T-helper 17 cell (primary cell): Measurements from ENCODE around the gene ZNF48. TPM values are rescaled to one million over a fixed set of nuclear protein-coding genes. Genes with fewer than 3 reads are reported as not detected.
"Not testable (repeated sequence)": the region's sequence is repeated elsewhere in the genome, so short reads cannot be mapped to it uniquely, and the experiment has no call there.

Experiments
- ATAC-seq: fragments of 150-1000 bp; cut with Tn5 transposase; 2 replicates; pipeline ENCODE4 v1.10.0; 2021; ENCODE audit warnings: mild to moderate bottlenecking, moderate library complexity
- DNase-seq, 3 donors: peaks; one replicate each; pipeline versions ENCODE4 v3.0.0 to v3.0.0-alpha.2; 2020 to 2021
- H3K9me3 ChIP-seq: one replicate; pipeline ENCODE4 v1.7.0; 2013; ENCODE audit warnings: low read length, mild to moderate bottlenecking; ENCODE audit not compliant: control insufficient read depth, poor library complexity, severe bottlenecking
- H3K27ac Mint-ChIP-seq: one replicate; pipeline ENCODE4 v1.8.0; 2022; ENCODE audit warnings: mild to moderate bottlenecking, moderate library complexity, mixed read lengths
- H3K27me3 Mint-ChIP-seq: one replicate; pipeline ENCODE4 v1.8.0; 2022; ENCODE audit warnings: mixed read lengths
- H3K36me3 Mint-ChIP-seq: one replicate; pipeline ENCODE4 v1.8.0; 2022; ENCODE audit warnings: low read depth, mixed read lengths
- H3K4me1 Mint-ChIP-seq: one replicate; pipeline ENCODE4 v1.8.0; 2022; ENCODE audit warnings: mild to moderate bottlenecking, mixed read lengths
- H3K4me3 Mint-ChIP-seq: one replicate; pipeline ENCODE4 v1.8.0; 2022; ENCODE audit warnings: mild to moderate bottlenecking, moderate library complexity, mixed read lengths
- total RNA-seq, 4 donors: library from RNA in 2 of 4; stranded (reverse) in 2 of 4; gene quantifications; one replicate each; pipeline ENCODE4 v1.2.3 and lab custom pipeline; 2022 to 2026

The ZNF48 gene
- total RNA-seq, 2 donors from 2014 or later, result 6.2 to 6.7 TPM

DNA sequence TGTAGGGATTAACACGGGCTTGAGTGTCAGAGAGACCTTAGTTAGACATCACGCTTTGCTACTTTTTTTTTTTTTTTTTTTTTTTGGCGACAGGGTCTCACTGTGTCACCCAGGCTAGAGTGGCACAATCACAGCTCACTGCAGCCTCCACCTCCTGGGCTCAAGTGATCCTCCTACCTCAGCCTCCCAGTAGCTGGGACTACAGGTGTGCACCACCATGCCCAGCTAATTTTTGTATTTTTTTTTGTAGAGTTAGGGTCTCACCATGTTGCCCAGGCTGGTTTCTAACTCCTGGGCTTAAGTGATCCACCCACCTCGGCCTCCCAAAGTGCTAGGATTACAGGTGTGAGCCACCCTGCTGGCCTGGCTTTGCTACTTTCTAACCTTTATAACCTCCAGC is 1.4 kb downstream of the ZNF48 start:
- not testable (repeated sequence) for DNase-seq, ATAC-seq, H3K36me3 Mint-ChIP-seq, H3K27me3 Mint-ChIP-seq, H3K9me3 ChIP-seq
- Mint-ChIP-seq H3K27ac (peak overlapping the region; percentile 90), H3K4me1 (peaks cover 35% of the 10 kb centered on the region), H3K4me3 (peak overlapping the region; percentile 94)

DNA sequence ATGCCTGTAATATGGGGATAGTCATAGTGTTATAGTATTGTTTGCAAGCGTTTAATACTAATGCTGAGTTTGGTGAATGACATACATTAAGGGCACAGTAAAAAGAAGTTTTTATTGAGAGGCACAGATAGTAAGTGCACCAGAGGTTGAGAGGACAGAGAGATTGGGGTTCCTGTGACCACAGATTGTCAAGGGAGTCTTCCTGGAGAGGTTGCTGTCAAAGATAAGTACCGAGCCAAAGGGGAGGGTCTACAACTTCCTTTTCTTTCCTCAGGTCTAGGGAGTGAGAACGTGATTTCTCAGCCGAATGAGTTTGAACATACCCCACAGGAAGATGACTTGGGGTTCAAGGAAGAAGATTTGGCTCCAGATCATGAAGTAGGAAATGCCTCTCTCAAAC is 1.8 kb downstream of the ZNF48 start:
- Mint-ChIP-seq H3K27ac (peak overlapping the region; percentile 90), H3K27me3 (no peaks in the 10 kb centered on the region), H3K36me3 (peaks cover 3% of the 10 kb centered on the region), H3K4me1 (peaks cover 37% of the 10 kb centered on the region), H3K4me3 (peak overlapping the region; percentile 94)
- ATAC-seq (no peak), DNase-seq (no peak)
- H3K9me3 ChIP-seq, result no peaks in the 10 kb centered on the region

DNA sequence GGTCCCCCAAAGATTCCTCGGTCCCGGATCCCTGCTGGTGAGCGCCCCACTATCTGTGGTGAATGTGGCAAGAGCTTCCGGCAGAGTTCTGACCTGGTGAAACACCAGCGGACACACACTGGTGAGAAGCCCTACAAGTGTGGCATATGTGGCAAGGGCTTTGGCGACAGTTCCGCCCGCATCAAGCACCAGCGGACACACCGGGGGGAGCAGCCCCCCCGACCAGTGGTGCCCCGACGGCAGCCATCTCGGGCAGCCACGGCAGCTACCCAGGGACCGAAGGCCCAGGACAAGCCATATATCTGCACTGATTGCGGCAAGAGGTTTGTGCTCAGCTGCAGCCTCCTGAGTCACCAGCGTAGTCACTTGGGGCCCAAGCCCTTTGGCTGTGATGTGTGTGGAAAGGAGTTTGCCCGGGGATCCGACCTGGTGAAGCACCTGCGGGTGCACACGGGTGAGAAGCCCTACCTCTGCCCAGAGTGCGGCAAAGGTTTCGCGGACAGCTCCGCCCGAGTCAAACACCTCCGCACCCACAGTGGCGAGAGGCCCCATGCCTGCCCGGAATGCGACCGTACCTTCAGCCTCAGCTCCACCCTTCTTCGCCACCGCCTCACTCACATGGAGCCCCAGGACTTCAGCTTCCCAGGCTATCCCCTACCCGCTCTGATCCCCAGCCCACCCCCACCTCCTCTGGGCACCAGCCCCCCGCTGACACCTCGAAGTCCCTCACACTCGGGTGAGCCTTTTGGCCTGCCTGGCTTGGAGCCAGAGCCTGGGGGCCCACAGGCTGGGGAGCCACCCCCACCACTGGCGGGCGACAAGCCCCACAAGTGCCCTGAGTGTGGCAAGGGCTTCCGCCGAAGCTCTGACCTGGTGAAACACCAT is 2.8 kb downstream of the ZNF48 start:
- DNase-seq (no peak), ATAC-seq (no peak)
- Mint-ChIP-seq H3K4me1 (peaks cover 37% of the 10 kb centered on the region), H3K4me3 (no peak overlapping the region), H3K27me3 (no peaks in the 10 kb centered on the region), H3K27ac (peak overlapping the region; percentile 90), H3K36me3 (peaks cover 3% of the 10 kb centered on the region)
- no peaks in the 10 kb centered on the region for H3K9me3 ChIP-seq

DNA sequence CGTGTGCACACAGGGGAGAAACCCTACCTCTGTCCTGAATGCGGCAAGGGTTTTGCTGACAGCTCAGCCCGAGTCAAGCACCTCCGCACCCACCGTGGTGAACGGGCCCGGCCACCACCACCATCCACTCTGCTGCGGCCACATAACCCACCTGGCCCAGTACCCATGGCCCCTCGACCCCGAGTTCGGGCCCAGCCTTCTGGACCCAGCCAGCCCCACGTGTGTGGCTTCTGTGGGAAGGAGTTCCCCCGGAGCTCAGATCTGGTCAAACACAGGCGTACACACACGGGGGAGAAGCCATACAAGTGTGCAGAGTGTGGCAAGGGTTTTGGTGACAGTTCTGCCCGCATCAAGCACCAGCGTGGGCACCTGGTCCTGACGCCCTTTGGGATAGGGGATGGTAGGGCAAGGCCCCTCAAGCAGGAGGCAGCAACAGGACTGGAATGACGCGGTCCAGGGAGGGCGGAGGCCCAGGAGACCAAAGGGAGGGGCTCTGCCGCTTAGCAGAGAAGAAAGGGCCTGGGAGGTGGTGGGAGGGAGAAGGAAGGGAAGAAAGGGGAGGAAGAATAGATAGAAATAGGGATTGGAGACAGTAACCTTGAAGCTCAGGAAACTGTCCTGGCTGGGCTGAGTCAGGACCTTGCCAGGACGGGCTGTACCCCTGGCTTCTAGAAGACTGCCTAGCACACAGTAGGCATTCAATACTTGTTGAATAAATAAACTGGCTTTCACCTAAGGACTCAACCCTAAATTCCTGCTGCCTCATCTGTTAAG is 3.6 kb downstream of the ZNF48 start:
- Mint-ChIP-seq H3K4me3 (peak overlapping the region; percentile 90), H3K4me1 (peaks cover 37% of the 10 kb centered on the region), H3K36me3 (peaks cover 3% of the 10 kb centered on the region), H3K27ac (peak overlapping the region; percentile 93), H3K27me3 (no peaks in the 10 kb centered on the region)
- no peaks in the 10 kb centered on the region for H3K9me3 ChIP-seq
- DNase-seq (no peak), ATAC-seq (no peak)

DNA sequence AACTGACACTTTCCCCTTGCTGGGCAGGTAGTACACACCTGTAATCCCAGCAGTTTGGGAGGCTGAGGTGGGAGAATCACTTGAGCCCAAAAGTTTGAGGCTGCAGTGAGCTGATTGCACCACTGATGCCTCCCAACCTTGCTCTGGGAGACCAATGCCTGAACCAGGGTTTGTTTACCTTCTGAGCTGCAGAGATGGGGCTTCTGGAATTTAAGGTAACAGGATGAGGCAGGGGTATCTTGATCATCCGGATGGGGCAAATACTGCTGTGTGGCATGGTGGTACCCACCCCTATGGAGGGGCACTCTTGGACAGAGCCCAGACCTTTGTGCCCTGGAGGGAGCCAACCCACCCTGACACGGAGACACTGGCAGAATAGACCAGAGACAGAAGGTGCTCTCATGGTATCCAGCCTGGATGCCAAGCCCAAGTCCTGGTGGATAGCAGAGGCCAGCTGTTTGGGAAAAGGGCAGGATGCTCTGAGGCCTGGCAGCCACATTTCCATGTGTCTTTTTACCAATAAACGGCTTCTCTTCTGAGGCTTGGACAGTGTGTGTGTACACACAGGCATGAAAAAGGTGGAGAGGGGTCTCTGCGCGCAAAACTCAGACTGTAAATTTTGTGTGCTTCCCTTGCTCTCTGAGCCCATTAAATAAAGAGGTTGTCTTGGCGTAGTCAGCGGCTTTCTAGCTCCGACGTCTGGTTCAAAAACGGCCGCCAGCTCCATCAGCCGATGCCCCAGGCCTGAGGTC is 4.4 kb downstream of the ZNF48 start:
- peaks cover 34% of the 10 kb centered on the region for H3K4me1 Mint-ChIP-seq

DNA sequence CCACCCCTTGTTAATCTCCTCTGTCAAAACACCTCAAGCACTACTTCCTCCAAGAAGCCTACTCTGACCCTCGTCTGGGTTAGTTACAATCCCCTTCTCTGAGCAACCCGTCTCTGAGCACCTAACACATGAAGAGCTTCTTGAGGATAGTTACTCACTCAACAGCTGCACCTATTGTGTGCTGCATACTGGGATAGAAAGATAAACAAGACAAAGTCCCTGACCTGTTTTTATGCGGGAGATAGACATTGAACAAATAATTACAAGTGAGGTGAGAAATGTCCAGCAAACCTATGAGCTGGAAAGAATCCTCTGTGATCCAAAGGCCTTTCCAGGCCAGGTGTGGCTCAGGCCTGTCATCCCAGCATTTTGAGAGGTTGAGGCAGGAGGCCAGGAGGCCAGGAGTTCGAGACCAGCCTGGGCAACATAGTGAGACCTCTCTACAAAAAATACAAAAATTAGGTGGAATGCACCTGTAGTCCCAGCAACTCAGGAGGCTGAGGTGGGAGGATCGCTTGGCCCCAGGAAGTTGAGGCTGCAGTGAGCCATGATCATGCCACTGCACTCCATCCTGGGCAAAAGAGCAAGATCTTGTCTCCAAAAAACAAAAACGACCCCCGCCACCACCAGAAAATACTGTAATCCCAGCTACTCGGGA is 6.7 kb downstream of the ZNF48 start:
- no peaks in the 10 kb centered on the region for H3K27me3 Mint-ChIP-seq
- ATAC-seq, result no peak
- no peak overlapping the region for H3K27ac Mint-ChIP-seq
- no peaks in the 10 kb centered on the region for H3K9me3 ChIP-seq
- peak overlapping the region; percentile 90 for H3K4me3 Mint-ChIP-seq
- no peaks in the 10 kb centered on the region for H3K36me3 Mint-ChIP-seq
- H3K4me1 Mint-ChIP-seq, result peaks cover 27% of the 10 kb centered on the region
- no peak for DNase-seq

More for the DNA sequence above, 4.4 kb downstream of the ZNF48 start:
- ATAC-seq, result no peak
- H3K4me3 Mint-ChIP-seq, result peak overlapping the region; percentile 90
- H3K9me3 ChIP-seq, result no peaks in the 10 kb centered on the region
- DNase-seq, result no peak
- H3K27me3 Mint-ChIP-seq, result no peaks in the 10 kb centered on the region
- H3K36me3 Mint-ChIP-seq, result peaks cover 3% of the 10 kb centered on the region
- peak overlapping the region; percentile 93 for H3K27ac Mint-ChIP-seq

DNA sequence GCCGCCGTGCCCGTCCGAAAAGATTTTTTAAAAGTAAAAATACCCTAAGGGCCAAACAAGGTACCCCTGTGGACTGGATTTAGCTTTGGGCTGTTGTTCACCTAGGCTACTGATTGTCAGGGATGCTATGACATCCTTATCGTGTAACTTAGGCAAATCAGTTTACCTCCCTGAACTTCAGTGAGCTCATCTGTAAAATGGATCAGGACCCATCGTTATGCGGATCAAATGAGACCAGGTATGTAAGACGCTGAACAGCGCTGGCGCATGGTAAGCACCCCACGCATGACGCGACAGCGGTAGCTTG is 11.5 kb downstream of the ZNF48 start:
- H3K27me3 Mint-ChIP-seq, result no peaks in the 10 kb centered on the region
- no peaks in the 10 kb centered on the region for H3K36me3 Mint-ChIP-seq

DNA sequence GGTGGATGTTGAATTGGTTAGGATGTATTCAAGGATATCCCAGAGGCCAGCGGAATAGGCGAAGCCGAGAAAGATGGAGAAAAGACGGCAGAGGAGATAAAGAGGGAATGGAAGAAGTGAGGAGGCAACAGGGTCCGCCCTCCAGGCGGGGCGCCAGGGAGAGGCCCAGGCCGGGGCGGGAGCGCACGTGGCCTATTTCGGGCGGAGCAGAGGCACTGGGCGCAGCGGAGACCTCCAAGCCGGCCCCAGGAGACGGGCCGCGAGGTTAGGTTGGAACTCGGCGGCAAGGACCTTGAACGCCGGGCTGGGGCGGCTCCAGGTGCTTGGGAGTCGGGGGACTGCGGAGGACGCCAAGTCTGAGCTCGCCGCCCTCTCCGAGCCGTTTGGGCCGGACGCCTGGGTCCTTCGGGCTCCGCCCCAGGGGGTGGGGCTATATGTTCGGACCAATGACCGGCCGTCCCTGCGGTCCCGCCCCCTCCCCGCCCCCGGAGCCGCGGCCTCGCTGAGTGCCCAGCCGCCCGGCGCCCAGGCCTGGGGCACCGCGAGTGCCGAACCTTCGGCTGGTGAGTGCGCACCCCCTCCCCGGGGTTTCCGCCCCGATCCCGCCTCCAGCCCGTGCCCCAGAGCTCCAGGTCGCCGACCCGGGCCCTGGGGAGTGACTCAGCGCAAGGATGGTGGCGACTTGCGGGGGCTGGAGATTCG is 12.0 kb downstream of the ZNF48 start, which contains the start of gene ZNF771:
Gene ZNF771 (plus strand): TSS at position 505 of the 702 bp plus-strand sequence. CDS start 448 bp downstream, outside the sequence.
- H3K4me3 Mint-ChIP-seq, result peak within 1 kb of the TSS; percentile 98
- peak; percentile 89 for ATAC-seq

More for the DNA sequence above, 11.5 kb downstream of the ZNF48 start:
- H3K27ac Mint-ChIP-seq, result peak overlapping the region; percentile 95
- H3K4me1 Mint-ChIP-seq, result peaks cover 21% of the 10 kb centered on the region
- DNase-seq (no peak), ATAC-seq (peak; percentile 42)
- H3K4me3 Mint-ChIP-seq, result peak overlapping the region; percentile 98
- no peaks in the 10 kb centered on the region for H3K9me3 ChIP-seq

DNA sequence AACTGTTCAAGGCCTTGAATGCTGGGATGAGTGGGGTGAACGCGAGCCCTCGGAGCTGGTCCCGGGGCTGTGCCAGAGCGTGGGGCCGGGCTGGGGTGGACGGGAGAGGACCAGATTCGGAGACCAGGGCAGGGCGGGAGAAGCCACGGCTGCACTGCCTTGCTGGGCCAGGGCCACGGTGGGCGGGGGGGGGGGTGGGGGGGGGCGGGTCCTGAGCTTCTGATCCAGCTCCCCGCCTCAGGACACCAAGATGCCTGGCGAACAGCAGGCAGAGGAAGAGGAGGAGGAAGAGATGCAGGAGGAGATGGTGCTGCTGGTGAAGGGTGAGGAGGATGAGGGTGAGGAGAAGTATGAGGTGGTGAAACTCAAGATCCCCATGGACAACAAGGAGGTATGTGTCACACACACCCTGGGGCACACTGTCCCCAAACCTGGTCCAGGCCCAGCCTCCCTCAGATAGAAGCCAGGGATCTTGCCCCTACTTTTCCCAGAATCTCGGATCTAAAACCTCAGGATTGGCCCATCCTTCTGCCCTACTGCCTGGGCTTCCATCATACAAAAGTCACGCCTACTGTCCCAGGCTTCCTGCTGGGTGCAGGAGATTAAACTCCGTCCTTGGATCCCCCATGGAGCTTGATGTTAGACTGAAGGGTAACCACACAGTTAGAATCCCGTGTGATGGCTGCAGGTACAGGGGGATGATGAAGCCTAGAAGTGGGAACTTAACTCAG is 12.7 kb downstream of the ZNF48 start:
- peak overlapping the region; percentile 98 for H3K4me3 Mint-ChIP-seq
- H3K4me1 Mint-ChIP-seq, result peaks cover 23% of the 10 kb centered on the region
- no peak for ATAC-seq
- H3K36me3 Mint-ChIP-seq, result no peaks in the 10 kb centered on the region
- H3K27ac Mint-ChIP-seq, result peak overlapping the region; percentile 21
- no peaks in the 10 kb centered on the region for H3K9me3 ChIP-seq
- no peak for DNase-seq
- no peaks in the 10 kb centered on the region for H3K27me3 Mint-ChIP-seq

More for the DNA sequence above, 12.0 kb downstream of the ZNF48 start, which contains the start of gene ZNF771:
- no peaks in the 10 kb centered on the region for H3K9me3 ChIP-seq
- Mint-ChIP-seq H3K36me3 (no peaks in the 10 kb centered on the region), H3K4me1 (peaks cover 23% of the 10 kb centered on the region), H3K27me3 (no peaks in the 10 kb centered on the region), H3K27ac (peak within 1 kb of the TSS; percentile 95)
- peak; percentile 70 to 89 (median 86) for DNase-seq

DNA sequence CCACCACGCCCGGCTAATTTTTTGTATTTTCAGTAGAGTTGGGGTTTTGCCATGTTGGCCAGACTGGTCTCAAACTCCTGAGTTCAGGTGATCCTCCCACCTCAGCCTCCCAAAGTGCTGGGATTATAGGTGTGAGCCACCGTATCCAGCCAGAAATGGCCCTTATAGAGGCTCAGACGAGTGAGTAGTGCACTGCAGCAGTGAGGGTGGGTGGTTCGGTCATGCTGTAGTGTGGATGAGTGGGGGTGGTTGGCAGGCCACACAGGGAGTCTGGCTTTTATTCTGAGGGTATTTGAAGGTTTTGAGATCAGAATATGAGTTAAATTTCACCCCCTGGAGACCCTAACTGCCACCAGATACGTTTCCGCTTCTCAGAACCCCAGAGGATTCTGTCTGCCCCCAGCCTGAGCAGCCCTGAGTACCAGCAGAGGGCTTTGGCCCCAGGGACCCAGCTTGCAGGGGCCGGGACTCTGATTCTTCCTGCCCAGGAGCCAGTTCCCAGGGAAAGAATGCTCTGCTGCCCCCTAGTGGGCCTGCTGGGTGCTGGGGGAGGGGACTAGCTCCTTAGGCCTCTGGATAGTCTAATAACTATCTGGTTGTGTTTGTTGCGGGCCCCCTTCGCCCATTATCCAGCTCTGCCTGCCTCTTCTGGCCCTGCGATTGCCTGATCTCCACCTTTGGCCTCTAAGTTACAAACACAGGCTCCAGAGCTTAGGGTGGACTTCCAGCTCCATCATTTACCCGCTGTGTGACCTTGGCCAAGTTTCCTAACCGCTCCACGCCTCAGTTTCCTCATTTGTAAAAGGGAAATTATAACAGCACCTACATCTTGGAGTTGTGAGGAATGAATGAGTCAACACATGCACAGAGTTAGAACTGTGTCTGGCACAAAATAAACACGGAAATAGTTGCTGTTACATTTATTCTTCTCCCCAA is 14.2 kb downstream of the ZNF48 start:
- no peaks in the 10 kb centered on the region for H3K9me3 ChIP-seq
- peak overlapping the region; percentile 21 for H3K27ac Mint-ChIP-seq
- H3K36me3 Mint-ChIP-seq, result no peaks in the 10 kb centered on the region
- H3K27me3 Mint-ChIP-seq, result no peaks in the 10 kb centered on the region
- H3K4me3 Mint-ChIP-seq, result peak overlapping the region; percentile 33
- H3K4me1 Mint-ChIP-seq, result peaks cover 26% of the 10 kb centered on the region
- ATAC-seq (peak; percentile 69), DNase-seq (peak; percentile 87 to 96 (median 88))
